Astrocyte of the cerebellum (primary cell): ENCODE data around the gene ELF1.
A peak's percentile ranks its signal among the peaks of the same experiment; 100 is the strongest.
"Not testable (repeated sequence)": the region's sequence is repeated elsewhere in the genome, so short reads cannot be mapped to it uniquely, and the experiment has no call there.

ENCODE experiments used
- DNase-seq: peaks from one replicate; pipeline ENCODE4 v3.0.0-alpha.2; 2011; ENCODE audit warnings: low read depth
- H3K4me3 ChIP-seq: 2 replicates; pipeline ENCODE4 v1.5.1; 2011; ENCODE audit warnings: mild to moderate bottlenecking, low read depth, low read length, moderate library complexity
- CTCF ChIP-seq: IDR thresholded peaks from 2 replicates; pipeline ENCODE4 v1.5.1; 2012; ENCODE audit warnings: low read length, low read depth, moderate library complexity, mild to moderate bottlenecking; ENCODE audit errors: missing control alignments
- in situ Hi-C: cut with HindIII; loops from 2 replicates; pipeline ENCODE4 v1.10.0; 2017; ENCODE audit warnings: low sequenced_read_pairs

The ELF1 gene

GRCh38 chr13:40979232-40979631, 39.9 kb downstream of the ELF1 start:
- in situ Hi-C loops: no loop called here
- no peak overlapping the region for H3K4me3 ChIP-seq
- no peak for DNase-seq
- no peak for TF ChIP-seq CTCF

- in situ Hi-C loops, H3K4me3 ChIP-seq, DNase-seq: not testable (repeated sequence)
These were observed 41.0 kb downstream of the ELF1 start for GRCh38 chr13:40978109-40978508.

- no peak for DNase-seq
- TF ChIP-seq CTCF: no peak
- in situ Hi-C loops: no loop called here
- H3K4me3 ChIP-seq: no peak overlapping the region
These were observed 43.7 kb downstream of the ELF1 start for GRCh38 chr13:40975441-40975840.

GRCh38 chr13:40974460-40975407, 44.4 kb downstream of the ELF1 start:
- H3K4me3 ChIP-seq: no peak overlapping the region
- in situ Hi-C loops: no loop called here
- TF ChIP-seq CTCF: peak; percentile 60
- no peak for DNase-seq

GRCh38 chr13:40973409-40973808, 45.7 kb downstream of the ELF1 start:
- DNase-seq: no peak
- in situ Hi-C loops: no loop called here
- no peak for TF ChIP-seq CTCF
- H3K4me3 ChIP-seq: no peak overlapping the region

- no peak for TF ChIP-seq CTCF
- no peak overlapping the region for H3K4me3 ChIP-seq
- no peak for DNase-seq
- in situ Hi-C loops: no loop called here
These were observed 47.8 kb downstream of the ELF1 start for GRCh38 chr13:40971321-40971720.

GRCh38 chr13:40970803-40971202, 48.3 kb downstream of the ELF1 start:
- H3K4me3 ChIP-seq: no peak overlapping the region
- no peak for TF ChIP-seq CTCF
- in situ Hi-C loops: no loop called here
- no peak for DNase-seq
